ENCODE data around the gene SUSD6.
A peak's percentile ranks its signal among the peaks of the same experiment; 100 is the strongest.

The SUSD6 gene

DNA sequence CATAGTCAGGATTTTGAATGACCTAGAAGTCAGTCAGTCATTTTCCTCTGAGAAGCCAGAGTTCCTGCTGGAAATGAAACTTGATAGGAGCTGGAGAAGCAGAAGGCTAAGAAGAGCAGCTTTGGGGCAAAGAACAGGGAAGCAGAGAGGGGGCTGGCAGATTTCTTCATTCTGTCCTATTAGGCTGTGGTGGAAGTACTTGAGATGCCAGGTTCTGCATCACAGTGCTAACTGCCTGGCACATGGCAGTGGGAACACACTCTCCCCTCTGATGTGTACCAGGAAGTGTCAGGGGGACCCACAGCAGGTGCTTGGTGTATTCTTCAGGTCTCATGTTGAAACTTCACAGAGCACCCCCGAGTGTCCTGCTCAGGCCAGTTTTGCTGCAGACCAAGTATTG lies 61.0 kb downstream of the SUSD6 start:
- DNase-seq (ENCODE audit: low read depth), result no peak

DNA sequence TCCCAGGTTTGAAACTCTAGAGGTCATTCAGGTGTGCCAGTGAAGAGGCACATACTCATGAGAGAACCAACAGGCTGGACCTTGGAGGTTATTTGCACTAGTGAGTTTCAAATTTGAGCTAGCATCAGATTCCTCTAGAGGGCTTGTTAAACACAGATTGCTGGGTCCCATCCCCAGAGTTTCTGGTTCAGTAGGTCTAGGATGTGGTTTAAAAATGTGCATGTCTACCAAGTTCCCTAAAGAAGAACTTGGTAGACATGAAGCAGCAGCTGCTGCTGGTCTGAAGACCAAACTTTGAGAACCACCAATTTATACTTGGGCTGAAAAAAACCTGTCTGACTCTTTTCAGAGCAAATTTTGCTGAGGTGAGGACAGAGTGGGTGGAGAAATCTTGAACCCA lies 61.7 kb downstream of the SUSD6 start:
- DNase-seq (ENCODE audit: low read depth), result no peak

- no peak for DNase-seq (ENCODE audit: low read depth)
Observed at GRCh38 chr14:69673578-69674305, 62.3 kb downstream of the SUSD6 start.

GRCh38 chr14:69674546-69675244 lies 63.3 kb downstream of the SUSD6 start:
- DNase-seq (ENCODE audit: low read depth), result no peak

DNA sequence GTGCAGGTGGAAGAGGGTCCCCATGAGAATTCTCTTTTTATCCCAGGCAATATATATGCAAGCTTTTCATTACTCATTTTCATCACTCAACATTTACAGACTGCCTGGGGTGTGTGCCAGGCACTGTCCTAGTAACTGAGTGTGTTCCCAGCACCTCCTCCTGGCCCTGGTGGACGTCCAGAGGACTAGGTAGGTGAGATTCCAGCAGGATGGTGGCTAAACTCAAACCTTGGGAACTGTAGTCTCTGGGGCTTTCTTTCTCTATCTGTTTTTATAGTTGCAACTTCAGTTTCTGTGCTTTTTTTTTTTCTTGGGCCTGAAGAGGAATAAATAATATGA lies 63.8 kb downstream of the SUSD6 start:
- DNase-seq (ENCODE audit: low read depth), result no peak

DNA sequence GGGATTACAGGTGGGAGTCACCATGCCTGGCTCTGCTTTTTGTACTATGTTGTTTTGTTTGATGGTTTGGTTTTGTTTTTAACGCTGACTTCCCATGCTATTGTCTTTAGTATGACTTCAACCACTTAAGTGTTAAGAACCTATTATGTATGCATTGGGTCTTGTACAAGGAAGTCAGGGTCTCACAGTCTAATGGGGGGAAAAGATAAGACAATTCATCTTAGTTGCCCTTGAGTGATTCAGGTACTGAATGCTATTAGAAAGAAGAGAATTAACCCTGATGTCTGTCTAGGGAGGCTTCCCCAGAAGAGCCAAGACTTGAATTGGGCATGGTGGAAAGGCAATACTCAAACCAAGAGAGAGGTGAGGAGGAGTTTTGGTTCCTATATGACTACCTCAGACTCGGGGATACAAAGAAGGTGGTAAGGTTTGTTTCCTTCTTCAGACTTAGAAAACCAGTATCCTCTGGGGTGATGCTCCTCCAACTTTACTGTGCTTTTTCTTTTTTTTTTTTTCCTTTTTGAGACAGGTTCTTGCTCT lies 64.6 kb downstream of the SUSD6 start:
- no peak for DNase-seq (ENCODE audit: low read depth)

GRCh38 chr14:69676723-69677122 lies 65.3 kb downstream of the SUSD6 start:
- DNase-seq (ENCODE audit: low read depth), result no peak

GRCh38 chr14:69680297-69680696 lies 68.9 kb downstream of the SUSD6 start:
- DNase-seq (ENCODE audit: low read depth), result no peak

DNA sequence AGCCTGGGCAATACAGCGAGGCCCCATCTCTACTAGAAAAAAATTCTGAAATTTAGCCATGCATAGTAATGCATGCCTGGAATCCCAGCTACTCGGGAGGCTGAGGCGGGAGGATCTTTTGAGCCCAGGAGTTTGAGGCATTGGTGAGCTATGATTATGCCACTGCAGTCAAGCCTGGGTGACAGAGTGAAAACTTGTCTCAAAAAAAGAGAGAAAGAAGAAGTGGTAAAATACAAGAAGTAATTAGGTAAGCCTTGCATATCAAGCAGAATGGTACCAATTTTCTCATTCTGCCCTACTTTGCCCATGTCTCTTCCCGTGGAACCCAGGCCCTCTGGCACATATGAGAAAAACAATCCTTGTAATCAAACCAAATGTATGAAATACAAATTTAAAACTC lies 70.7 kb downstream of the SUSD6 start:
- DNase-seq (ENCODE audit: low read depth), result no peak

GRCh38 chr14:69682621-69683263 lies 71.3 kb downstream of the SUSD6 start:
- DNase-seq (ENCODE audit: low read depth), result no peak

DNA sequence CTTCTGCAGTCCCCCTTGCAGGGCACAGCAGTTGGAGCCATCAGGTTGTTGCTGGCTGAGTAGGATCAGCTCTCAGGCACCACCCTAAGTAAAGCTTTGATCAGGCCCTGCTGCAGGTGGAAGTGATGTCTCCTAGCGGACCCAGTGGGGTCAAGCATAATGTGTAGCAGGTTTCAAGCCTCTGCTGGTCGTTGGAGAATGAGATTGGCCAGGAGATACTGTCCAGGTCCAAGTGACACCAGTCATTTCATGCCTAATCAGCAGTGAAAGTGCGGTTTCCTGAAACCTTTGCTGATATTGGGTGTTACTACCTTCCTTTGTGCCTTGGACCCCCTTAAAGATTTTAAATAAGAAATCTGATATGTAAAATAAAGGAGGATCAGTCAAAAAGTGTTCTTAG lies 72.6 kb downstream of the SUSD6 start:
- no peak for DNase-seq (ENCODE audit: low read depth)

GRCh38 chr14:69684461-69685217 lies 73.2 kb downstream of the SUSD6 start:
- no peak for DNase-seq (ENCODE audit: low read depth)

DNA sequence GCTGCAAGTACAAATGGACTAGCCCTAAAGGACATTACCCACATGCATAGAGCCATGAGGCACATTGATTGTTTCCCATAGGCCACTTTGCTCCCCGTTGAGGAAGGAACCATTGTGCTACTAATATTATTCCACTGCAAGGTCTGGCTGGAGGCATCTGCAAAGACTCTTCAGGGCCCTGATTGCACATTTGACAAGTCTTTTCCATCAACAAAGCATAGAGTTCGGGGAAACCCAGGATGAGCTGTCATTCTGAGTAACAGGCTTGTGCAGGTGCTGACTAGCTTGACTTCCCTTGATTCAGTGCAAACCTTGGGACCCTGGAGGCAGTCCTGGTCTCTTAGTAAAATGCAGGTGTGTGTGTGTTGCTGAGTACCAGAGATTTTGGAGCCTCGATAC lies 73.8 kb downstream of the SUSD6 start:
- DNase-seq (ENCODE audit: low read depth), result peak; percentile 29

- no peak for DNase-seq (ENCODE audit: low read depth)
Observed at GRCh38 chr14:69685716-69686115, 74.3 kb downstream of the SUSD6 start.

GRCh38 chr14:69687606-69688298 lies 76.4 kb downstream of the SUSD6 start:
- DNase-seq (ENCODE audit: low read depth), result no peak

GRCh38 chr14:69688299-69688649 lies 76.9 kb downstream of the SUSD6 start:
- DNase-seq (ENCODE audit: low read depth), result no peak

GRCh38 chr14:69690042-69690441 lies 78.6 kb downstream of the SUSD6 start:
- DNase-seq (ENCODE audit: low read depth), result no peak

DNA sequence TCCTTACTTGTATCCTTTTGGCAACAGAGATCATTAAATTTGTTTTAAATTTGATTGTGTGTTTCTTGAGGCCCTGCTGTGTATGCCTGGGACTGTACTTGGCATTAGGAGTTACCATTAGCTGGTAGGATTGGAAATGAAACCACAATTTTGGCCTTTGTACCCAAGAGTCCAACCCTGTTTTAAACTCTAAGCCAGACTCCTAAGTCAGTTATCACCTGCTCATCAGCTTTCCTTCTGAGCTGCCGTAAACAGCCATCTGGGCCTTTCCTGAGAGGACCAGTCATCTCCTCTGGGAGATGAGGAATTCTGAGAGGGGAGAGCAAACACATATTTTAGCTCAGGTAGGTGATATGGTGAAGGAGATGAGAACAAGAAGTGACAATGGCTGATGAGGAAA lies 81.2 kb downstream of the SUSD6 start:
- DNase-seq (ENCODE audit: low read depth), result no peak

DNA sequence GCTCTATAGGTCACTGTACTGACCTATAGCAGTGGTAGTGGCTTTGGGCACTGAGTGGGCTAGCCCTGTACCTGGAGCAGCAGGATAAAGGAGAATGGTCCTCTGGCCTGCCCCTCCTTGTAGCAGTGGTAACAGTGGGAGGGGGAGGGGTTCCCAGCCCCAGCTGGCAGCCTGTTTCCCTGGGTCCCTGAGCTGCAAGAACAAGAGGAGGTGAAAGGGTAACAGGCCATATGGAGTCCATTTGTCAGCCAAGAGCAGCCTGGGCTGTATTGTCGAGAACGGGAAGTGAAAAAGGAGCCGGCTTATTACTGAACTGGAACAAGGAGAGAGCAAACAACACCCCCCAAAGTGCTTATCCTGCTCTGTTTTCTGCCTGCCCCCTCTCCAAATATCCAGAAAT lies 81.7 kb downstream of the SUSD6 start:
- no peak for DNase-seq (ENCODE audit: low read depth)

DNA sequence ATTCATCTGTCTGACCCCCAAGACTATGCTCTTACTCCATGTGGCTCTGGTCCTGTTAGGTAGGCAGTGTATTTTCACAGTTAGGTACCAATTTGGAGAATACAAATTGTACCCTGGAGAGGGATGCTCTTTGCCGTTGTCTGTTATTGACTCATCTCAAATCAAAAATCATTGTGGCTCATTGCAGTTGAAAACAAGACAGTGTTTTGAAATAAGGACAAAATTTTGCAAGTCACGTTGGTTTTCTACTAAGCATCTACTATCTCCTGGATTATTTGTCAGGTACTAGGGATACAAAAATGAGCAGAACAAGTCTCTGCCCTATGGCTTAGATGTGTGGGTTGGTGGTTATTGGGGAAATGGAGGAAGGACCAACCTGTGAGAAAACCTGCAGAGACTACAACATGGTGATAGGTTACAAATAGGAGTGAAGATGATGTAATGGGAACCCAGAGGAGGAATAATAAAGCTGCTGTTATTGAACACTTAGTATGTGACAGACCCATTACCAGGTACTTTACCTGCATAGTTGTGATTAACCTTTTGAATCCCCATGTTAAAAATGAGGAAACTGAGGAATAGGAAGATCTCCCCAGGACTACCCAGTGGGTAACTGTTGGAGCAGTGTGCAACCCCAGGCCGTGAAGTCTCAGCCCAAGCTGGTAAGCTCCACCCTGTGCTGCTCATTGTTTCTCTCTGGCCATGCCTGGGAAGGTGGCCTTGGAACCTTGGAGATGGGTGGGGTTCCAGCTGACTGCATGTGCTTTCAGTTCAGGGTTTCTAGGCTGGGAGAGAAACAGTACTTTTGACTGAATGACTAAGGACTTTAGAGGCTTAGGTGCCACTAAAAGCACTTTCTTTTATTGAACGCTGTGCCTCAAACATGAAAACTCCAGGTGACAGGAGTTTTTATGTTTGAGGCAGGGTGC lies 82.7 kb downstream of the SUSD6 start:
- DNase-seq (ENCODE audit: low read depth), result no peak

GRCh38 chr14:69694730-69695281 lies 83.4 kb downstream of the SUSD6 start:
- no peak for DNase-seq (ENCODE audit: low read depth)
